Right lobe of liver (tissue), 4 donors: ENCODE data around the gene DCC.

Experiments
- POLR2A ChIP-seq: fragments of 450-650 bp; IDR thresholded peaks from one replicate; pipeline ENCODE4 v1.6.1; 2017; ENCODE audit warnings: antibody characterized with exemption, mild to moderate bottlenecking
- TF ChIP-seq, protein P1 (sequence below), 4 donors: fragments of 200-600 bp in 3 of 4; fragments of 450-650 bp in 1 of 4; IDR thresholded peaks; one replicate each; pipeline versions ENCODE4 v1.5.1 to v1.8.0; 2016 to 2022; ENCODE audit warnings: antibody characterized with exemption in 4 of 4, mild to moderate bottlenecking in 2 of 4
- donor health status: DM: no; HTN: no; CAD: no.
- donor health status: DM: no; HTN: no; CAD: no.
- donor health status: DM: no; HTN: yes; CAD: no.

- TF ChIP-seq POLR2A, result no peak
- TF ChIP-seq, protein P1, sequence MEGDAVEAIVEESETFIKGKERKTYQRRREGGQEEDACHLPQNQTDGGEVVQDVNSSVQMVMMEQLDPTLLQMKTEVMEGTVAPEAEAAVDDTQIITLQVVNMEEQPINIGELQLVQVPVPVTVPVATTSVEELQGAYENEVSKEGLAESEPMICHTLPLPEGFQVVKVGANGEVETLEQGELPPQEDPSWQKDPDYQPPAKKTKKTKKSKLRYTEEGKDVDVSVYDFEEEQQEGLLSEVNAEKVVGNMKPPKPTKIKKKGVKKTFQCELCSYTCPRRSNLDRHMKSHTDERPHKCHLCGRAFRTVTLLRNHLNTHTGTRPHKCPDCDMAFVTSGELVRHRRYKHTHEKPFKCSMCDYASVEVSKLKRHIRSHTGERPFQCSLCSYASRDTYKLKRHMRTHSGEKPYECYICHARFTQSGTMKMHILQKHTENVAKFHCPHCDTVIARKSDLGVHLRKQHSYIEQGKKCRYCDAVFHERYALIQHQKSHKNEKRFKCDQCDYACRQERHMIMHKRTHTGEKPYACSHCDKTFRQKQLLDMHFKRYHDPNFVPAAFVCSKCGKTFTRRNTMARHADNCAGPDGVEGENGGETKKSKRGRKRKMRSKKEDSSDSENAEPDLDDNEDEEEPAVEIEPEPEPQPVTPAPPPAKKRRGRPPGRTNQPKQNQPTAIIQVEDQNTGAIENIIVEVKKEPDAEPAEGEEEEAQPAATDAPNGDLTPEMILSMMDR (IDR thresholded peaks at IDR 0.05), result no peak
Observed at GRCh38 chr18:52624702-52625101, 284.7 kb downstream of the DCC start.
